Motor neuron (in vitro differentiated cells): ENCODE data around the gene LGALS13. TPM values are rescaled to one million over a fixed set of nuclear protein-coding genes. Genes with fewer than 3 reads are reported as not detected.

Experiments
- ATAC-seq, 8 experiments: fragments of 200-7000 bp; cut with Tn5 transposase; replicated peaks in 6 of 8; 2 replicates each; pipeline ENCODE4 v1.8.0; 2021; ENCODE audit warnings: mild to moderate bottlenecking in 8 of 8, moderate library complexity in 8 of 8
- H3K27ac ChIP-seq, 2 donors: fragments of 250-450 bp; sonication (Bioruptor Pico); 2 replicates each; pipeline ENCODE4 v1.9.0; 2021; ENCODE audit warnings: antibody characterized with exemption in 2 of 2, mild to moderate bottlenecking in 2 of 2, moderate library complexity in 1 of 2
- H3K4me1 ChIP-seq, 2 donors: fragments of 250-450 bp; sonication (Bioruptor Pico); replicated peaks in 1 of 2; 2 replicates each; pipeline ENCODE4 v1.6.1; 2021; ENCODE audit warnings: antibody characterized with exemption in 2 of 2, mild to moderate bottlenecking in 2 of 2, moderate library complexity in 1 of 2
- H3K4me3 ChIP-seq, 5 donors: fragments of 250-450 bp; sonication (Bioruptor Pico); 2 replicates each; pipeline ENCODE4 v1.9.0; 2021; ENCODE audit warnings: antibody characterized with exemption in 5 of 5, mild to moderate bottlenecking in 5 of 5, moderate library complexity in 4 of 5
- WGBS, 10 experiments: fragments of 450-650 bp; shearing (Covaris generic); methylation state at CpG; one replicate each; pipeline ENCODE4 v1.0.0; 2022; 5-methylcytosine and 5-hydroxymethylcytosine counted together
- in situ Hi-C, 9 experiments: fragments of 400-800 bp; cut with MboI; loops; one replicate each; pipeline ENCODE4 v1.15.0; 2021; ENCODE audit warnings: low sequenced_read_pairs in 9 of 9, low pct_unique_long_range_greater_than_20kb in 2 of 9; ENCODE audit not compliant: unreplicated experiment in 9 of 9
- total RNA-seq, 8 experiments: library from RNA; unstranded; fragments of 300-600 nt; gene quantifications; 2 replicates each; pipeline versions ENCODE4 v1.2.3 to v1.2.4, GENCODE V29; 2022

LGALS13 gene
- total RNA-seq, 8 experiments from 2014 or later = not detected

DNA sequence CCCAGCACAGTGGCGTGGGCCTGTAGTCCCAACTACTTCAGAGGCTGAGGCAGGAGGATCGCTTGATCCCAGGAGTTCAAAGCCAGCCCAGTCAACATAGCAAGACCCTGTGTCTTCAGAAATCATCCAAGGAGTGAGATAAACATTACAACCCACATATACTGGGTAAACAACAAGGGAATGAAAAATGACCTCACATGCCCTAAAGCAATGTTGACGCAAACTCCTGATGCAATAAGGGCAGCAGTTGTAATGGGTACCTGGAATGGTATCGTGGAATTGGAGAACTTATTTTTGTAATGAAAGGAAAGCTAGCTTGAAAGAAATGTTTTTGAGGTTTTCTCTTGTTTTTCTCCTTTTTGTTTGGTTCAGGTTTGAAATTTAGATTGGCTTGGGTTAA is 28.9 kb downstream of the LGALS13 start:
- no peaks in the 10 kb centered on the region for H3K4me1 ChIP-seq
- no peak overlapping the region for H3K27ac ChIP-seq
- 17 to 80% (median 64%) methylated on average over 1 to 4 of the region's 4 CpGs for WGBS, 10 experiments
- in situ Hi-C loops = no loop called here
- no peak overlapping the region for H3K4me3 ChIP-seq
- ATAC-seq = no peak

GRCh38 chr19:39631626-39632025 is 29.3 kb downstream of the LGALS13 start:
- Histone ChIP-seq H3K4me3 (no peak overlapping the region), H3K27ac (no peak overlapping the region), H3K4me1 (no peaks in the 10 kb centered on the region)
- 12 to 88% (median 51%) methylated on average over 2 to 6 of the region's 6 CpGs for WGBS, 10 experiments
- in situ Hi-C loops = no loop called here
- ATAC-seq = no peak

DNA sequence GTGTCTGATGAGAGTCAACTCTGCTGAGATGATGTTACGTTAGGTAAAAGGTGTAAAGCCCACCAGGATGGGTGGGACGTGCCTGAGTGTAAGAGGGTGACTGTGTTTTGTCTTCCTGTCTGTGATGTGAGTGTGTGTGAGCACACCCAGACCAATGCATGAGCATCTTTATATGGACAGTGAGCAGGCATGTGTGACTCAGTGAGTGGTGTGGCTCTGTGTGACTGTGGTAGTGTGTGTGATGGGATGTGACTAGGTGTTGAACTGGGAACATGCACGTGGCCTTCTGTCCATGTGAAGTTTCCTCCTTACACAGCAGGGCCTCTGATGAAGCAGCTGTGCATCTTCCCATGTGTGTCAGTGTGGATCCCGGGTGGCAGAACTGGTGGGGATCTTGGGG is 35.6 kb downstream of the LGALS13 start:
- ATAC-seq = peak in 1 of 8 experiments; percentile 38
- in situ Hi-C loops = no loop called here
- Histone ChIP-seq H3K4me3 (no peak overlapping the region), H3K4me1 (no peaks in the 10 kb centered on the region), H3K27ac (no peak overlapping the region)
- 0 to 43% (median 7%) methylated on average over 1 to 3 of the region's 4 CpGs; no CpG with 5 or more reads in 1 of the 10 experiments for WGBS, 10 experiments

- Histone ChIP-seq H3K4me1 (no peaks in the 10 kb centered on the region), H3K27ac (no peak overlapping the region), H3K4me3 (no peak overlapping the region)
- no peak for ATAC-seq
- in situ Hi-C loops = no loop called here
- WGBS, 10 experiments = 0 to 14% (median 0%) methylated on average over 1 of the region's 1 CpG; no CpG with 5 or more reads in 5 of the 10 experiments
Observed at GRCh38 chr19:39641773-39642172, 39.4 kb downstream of the LGALS13 start.

DNA sequence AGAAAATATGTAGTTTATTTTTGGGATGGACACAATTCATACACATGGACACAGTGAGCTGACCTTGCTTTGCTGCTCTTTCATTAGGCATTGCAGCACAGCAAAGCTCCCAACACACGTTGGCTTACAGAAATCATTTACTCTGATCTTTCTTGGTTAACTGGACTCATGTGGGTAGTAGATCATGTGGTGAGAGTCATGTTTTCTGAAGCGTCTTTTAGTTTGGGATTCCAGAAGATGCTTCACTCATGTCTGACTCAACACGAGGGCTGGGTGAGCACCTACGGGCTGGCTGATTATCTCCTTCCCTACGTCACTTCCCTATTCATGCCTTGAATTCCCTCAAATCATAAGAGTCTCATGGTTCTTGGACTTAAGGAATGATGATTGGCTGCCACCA is 41.3 kb downstream of the LGALS13 start:
- Histone ChIP-seq H3K4me3 (no peak overlapping the region), H3K4me1 (no peaks in the 10 kb centered on the region), H3K27ac (no peak overlapping the region)
- no peak for ATAC-seq
- WGBS, 10 experiments = 10 to 67% (median 32%) methylated on average over 1 to 5 of the region's 5 CpGs; no CpG with 5 or more reads in 1 of the 10 experiments
- in situ Hi-C loops = no loop called here

DNA sequence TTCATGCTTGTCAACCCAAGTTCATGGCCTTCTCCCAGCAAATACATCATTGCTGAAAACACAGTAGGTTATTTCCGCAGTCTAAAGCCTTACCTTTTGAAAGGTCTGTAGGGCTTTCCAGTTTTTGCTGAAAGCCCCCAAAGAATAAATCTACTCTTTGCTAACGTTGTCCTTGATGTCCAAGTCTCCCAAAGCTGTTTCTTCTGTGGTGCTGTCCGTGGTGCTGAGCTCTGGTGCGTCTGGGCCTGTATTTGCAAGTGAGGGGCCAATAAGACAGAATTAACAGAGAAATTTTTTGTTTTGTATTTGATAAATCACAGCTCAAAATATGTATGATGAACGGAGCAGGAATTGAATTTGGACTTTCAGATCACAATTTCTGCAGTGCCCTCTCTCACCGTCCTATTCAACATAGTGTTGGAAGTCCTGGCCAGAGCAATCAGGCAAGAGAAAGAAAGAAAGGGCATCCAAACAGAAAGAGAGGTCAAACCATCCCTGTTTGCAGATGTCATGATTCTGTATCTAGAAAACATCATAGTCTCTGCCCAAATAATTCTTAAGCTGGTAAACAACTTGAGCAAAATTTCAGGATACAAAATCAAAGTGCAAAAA is 43.6 kb downstream of the LGALS13 start:
- no peak for ATAC-seq

DNA sequence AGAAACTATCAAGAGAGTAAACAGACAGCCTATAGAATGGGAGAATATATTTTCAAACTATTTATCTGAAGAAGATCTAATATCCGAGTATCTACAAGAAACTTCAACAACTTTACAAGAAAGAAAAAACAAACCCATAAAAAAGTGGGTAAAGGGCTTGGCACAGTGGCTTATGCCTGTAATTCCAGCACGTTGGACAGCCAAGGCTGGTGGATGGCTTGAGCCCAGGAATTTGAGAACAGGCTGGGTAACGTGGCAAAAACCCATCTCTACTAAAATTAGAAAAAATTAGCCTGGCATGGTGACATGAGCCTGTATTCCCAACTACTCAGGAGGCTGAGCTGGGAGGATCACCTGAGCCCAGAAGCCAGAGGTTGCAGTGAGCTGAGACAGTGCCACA is 45.6 kb downstream of the LGALS13 start:
- ATAC-seq = no peak
- H3K4me1 ChIP-seq = no peaks in the 10 kb centered on the region
- in situ Hi-C loops = no loop called here
- 0 to 34% (median 7%) methylated on average over 1 to 3 of the region's 3 CpGs; no CpG with 5 or more reads in 1 of the 10 experiments for WGBS, 10 experiments
- no peak overlapping the region for H3K27ac ChIP-seq
- no peak overlapping the region for H3K4me3 ChIP-seq

More for the DNA sequence above, 43.6 kb downstream of the LGALS13 start:
- Histone ChIP-seq H3K27ac (no peak overlapping the region), H3K4me3 (no peak overlapping the region), H3K4me1 (no peaks in the 10 kb centered on the region)
- in situ Hi-C loops = no loop called here
- WGBS, 10 experiments = 0 to 50% (median 19%) methylated on average over 1 to 6 of the region's 6 CpGs; no CpG with 5 or more reads in 1 of the 10 experiments

- ATAC-seq = no peak
- in situ Hi-C loops = loop anchor here in 3 of 9 experiments (25.0 kb wide), 1 partner anchor 93 kb away; no protein-coding TSS in a partner anchor
- no peak within 1 kb of the TSS for H3K4me3 ChIP-seq
- WGBS, 10 experiments = 0 to 20% (median 10%) methylated on average over 1 to 3 of the region's 3 CpGs; no CpG with 5 or more reads in 6 of the 10 experiments
- H3K4me1 ChIP-seq = no peaks in the 10 kb centered on the region
- H3K27ac ChIP-seq = no peak within 1 kb of the TSS
Observed at GRCh38 chr19:39655613-39656012, 53.3 kb downstream of the LGALS13 start, which contains the start of gene LGALS16. TSS of gene LGALS16 (plus strand) at chr19:39655913. CDS start at chr19:39655962, 49 bp downstream.

Other genes with a start within 250 kb of the LGALS13 start
- gene PAF1, start 211.4 kb upstream of the LGALS13 start, total RNA-seq = 10 to 100 TPM; 23.7 to 59.7 (median 37.0) TPM
- 10 to 100 TPM; 19.9 to 45.6 (median 26.2) TPM for gene MED29, start 211.1 kb upstream of the LGALS13 start, total RNA-seq
- 10 to 100 TPM in 3 of 8 experiments, 1 to 10 TPM in 4, under 1 TPM in 1; 0.96 to 30.4 (median 6.6) TPM for gene ZFP36, start 195.7 kb upstream of the LGALS13 start, total RNA-seq
- gene PLEKHG2, start 189.9 kb upstream of the LGALS13 start, total RNA-seq = 10 to 100 TPM in 6 of 8 experiments, 1 to 10 TPM in 2; 1.1 to 50.6 (median 13.2) TPM
- gene RPS16, start 166.6 kb upstream of the LGALS13 start, total RNA-seq = 1,000 to 10,000 TPM in 7 of 8 experiments, 100 to 1,000 TPM in 1; 781 to 3,131 (median 1,617) TPM
- 100 to 1,000 TPM in 1 of 8 experiments, 10 to 100 TPM in 7; 52.4 to 129 (median 76.3) TPM for gene SUPT5H, start 156.9 kb upstream of the LGALS13 start, total RNA-seq
- 100 to 1,000 TPM in 1 of 8 experiments, 10 to 100 TPM in 7; 46.0 to 104 (median 65.6) TPM for gene TIMM50, start 121.7 kb upstream of the LGALS13 start, total RNA-seq
- 10 to 100 TPM in 4 of 8 experiments, 1 to 10 TPM in 1, under 1 TPM in 3; 0.25 to 84.3 (median 8.1) TPM for gene DLL3, start 103.6 kb upstream of the LGALS13 start, total RNA-seq
- gene SELENOV, start 87.4 kb upstream of the LGALS13 start, total RNA-seq = 1 to 10 TPM in 2 of 8 experiments, under 1 TPM in 4, not detected in 2; 0.27 to 1.9 (median 0.58) TPM
- 10 to 100 TPM in 4 of 8 experiments, 1 to 10 TPM in 4; 6.2 to 14.2 (median 10.4) TPM for gene EID2B, start 69.7 kb upstream of the LGALS13 start, total RNA-seq
- 10 to 100 TPM; 15.3 to 27.0 (median 18.6) TPM for gene EID2, start 62.4 kb upstream of the LGALS13 start, total RNA-seq
- not detected for gene LGALS16, start 53.4 kb downstream of the LGALS13 start, total RNA-seq
- gene LGALS14, start 102.0 kb downstream of the LGALS13 start, total RNA-seq = not detected
- not detected for gene CLC, start 135.5 kb downstream of the LGALS13 start, total RNA-seq
- 10 to 100 TPM in 1 of 8 experiments, not detected in 7; 34.9 TPM for gene LEUTX, start 176.3 kb downstream of the LGALS13 start, total RNA-seq
- 10 to 100 TPM in 7 of 8 experiments, 1 to 10 TPM in 1; 8.9 to 27.3 (median 13.6) TPM for gene DYRK1B, start 231.6 kb downstream of the LGALS13 start, total RNA-seq
- gene FBL, start 243.9 kb downstream of the LGALS13 start, total RNA-seq = 100 to 1,000 TPM in 4 of 8 experiments, 10 to 100 TPM in 4; 67.4 to 311 (median 110) TPM